LNCaP clone FGC (cell line): ENCODE results near the gene SMPD1.
A peak's percentile ranks its signal among the peaks of the same experiment; 100 is the strongest.

Experiments
- DNase-seq: peaks from one replicate; pipeline ENCODE4 v3.0.0-alpha.2; 2011; ENCODE audit warnings: low read depth
- H3K4me3 ChIP-seq: 2 replicates; pipeline ENCODE4 v1.5.1; 2011; ENCODE audit warnings: mild to moderate bottlenecking, low read depth, low read length, control low read depth
- CTCF ChIP-seq: IDR thresholded peaks from 2 replicates; pipeline ENCODE4 v1.5.1; 2012; ENCODE audit warnings: mild to moderate bottlenecking; ENCODE audit not compliant: control insufficient read depth, insufficient read depth; ENCODE audit errors: extremely low read depth

The SMPD1 gene

GRCh38 chr11:6427516-6427915 is 37.2 kb downstream of the SMPD1 start:
- TF ChIP-seq CTCF, result no peak
- no peak overlapping the region for H3K4me3 ChIP-seq
- no peak for DNase-seq

- DNase-seq, result no peak
- H3K4me3 ChIP-seq, result no peak overlapping the region
- TF ChIP-seq CTCF, result no peak
These were observed 41.6 kb downstream of the SMPD1 start for GRCh38 chr11:6431861-6432260.

- DNase-seq, result peak; percentile 76
- no peak overlapping the region for H3K4me3 ChIP-seq
- TF ChIP-seq CTCF, result no peak
These were observed 43.9 kb downstream of the SMPD1 start for GRCh38 chr11:6433998-6434660.

- no peak for TF ChIP-seq CTCF
- no peak for DNase-seq
These were observed 47.1 kb downstream of the SMPD1 start for GRCh38 chr11:6437423-6437822.

GRCh38 chr11:6437993-6438392 is 47.7 kb downstream of the SMPD1 start:
- no peak for DNase-seq

More at GRCh38 chr11:6437423-6437822, 47.1 kb downstream of the SMPD1 start:
- H3K4me3 ChIP-seq, result no peak overlapping the region

GRCh38 chr11:6438979-6439571 is 48.8 kb downstream of the SMPD1 start:
- DNase-seq, result peak; percentile 35

More at GRCh38 chr11:6437993-6438392, 47.7 kb downstream of the SMPD1 start:
- TF ChIP-seq CTCF, result no peak
- no peak overlapping the region for H3K4me3 ChIP-seq

More at GRCh38 chr11:6438979-6439571, 48.8 kb downstream of the SMPD1 start:
- TF ChIP-seq CTCF, result peak; percentile 79
- H3K4me3 ChIP-seq, result no peak overlapping the region
